Mesothelial cell of epicardium (in vitro differentiated cells): ENCODE data around the gene SUV39H2. TPM values are rescaled to one million over a fixed set of nuclear protein-coding genes. Genes with fewer than 3 reads are reported as not detected.

Experiments used
- DNase-seq, 2 experiments: peaks; one replicate each; pipeline ENCODE4 v3.0.0; 2021; ENCODE audit warnings: low spot score in 2 of 2; ENCODE audit not compliant: unreplicated experiment in 2 of 2
- H3K27ac Mint-ChIP-seq: 2 replicates; pipeline ENCODE4 v1.8.0; 2021; ENCODE audit warnings: mixed read lengths
- H3K27me3 Mint-ChIP-seq: 2 replicates; pipeline ENCODE4 v1.8.0; 2021; ENCODE audit warnings: low read depth, mixed read lengths
- H3K36me3 Mint-ChIP-seq: 2 replicates; pipeline ENCODE4 v1.8.0; 2021; ENCODE audit warnings: mixed read lengths
- H3K4me1 Mint-ChIP-seq: 2 replicates; pipeline ENCODE4 v1.8.0; 2021; ENCODE audit warnings: mixed read lengths
- H3K4me3 Mint-ChIP-seq: 2 replicates; pipeline ENCODE4 v1.8.0; 2021; ENCODE audit warnings: mild to moderate bottlenecking, moderate library complexity, mixed read lengths
- H3K9me3 Mint-ChIP-seq: 2 replicates; pipeline ENCODE4 v1.8.0; 2021; ENCODE audit warnings: mixed read lengths
- total RNA-seq: library from RNA; stranded (reverse); gene quantifications from 3 replicates; pipeline ENCODE4 v1.2.1, GENCODE V29; 2021
- TF ChIP-seq, protein P1 (sequence below): fragments of 200-600 bp; sonication (generic); IDR thresholded peaks from one replicate; pipeline ENCODE4 v1.5.0; 2021; ENCODE audit warnings: antibody characterized with exemption; ENCODE audit not compliant: unreplicated experiment

SUV39H2 gene, protein sequence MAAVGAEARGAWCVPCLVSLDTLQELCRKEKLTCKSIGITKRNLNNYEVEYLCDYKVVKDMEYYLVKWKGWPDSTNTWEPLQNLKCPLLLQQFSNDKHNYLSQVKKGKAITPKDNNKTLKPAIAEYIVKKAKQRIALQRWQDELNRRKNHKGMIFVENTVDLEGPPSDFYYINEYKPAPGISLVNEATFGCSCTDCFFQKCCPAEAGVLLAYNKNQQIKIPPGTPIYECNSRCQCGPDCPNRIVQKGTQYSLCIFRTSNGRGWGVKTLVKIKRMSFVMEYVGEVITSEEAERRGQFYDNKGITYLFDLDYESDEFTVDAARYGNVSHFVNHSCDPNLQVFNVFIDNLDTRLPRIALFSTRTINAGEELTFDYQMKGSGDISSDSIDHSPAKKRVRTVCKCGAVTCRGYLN
- 24.3 to 25.8 TPM (median 24.7 TPM) in 3 replicates for total RNA-seq

DNA sequence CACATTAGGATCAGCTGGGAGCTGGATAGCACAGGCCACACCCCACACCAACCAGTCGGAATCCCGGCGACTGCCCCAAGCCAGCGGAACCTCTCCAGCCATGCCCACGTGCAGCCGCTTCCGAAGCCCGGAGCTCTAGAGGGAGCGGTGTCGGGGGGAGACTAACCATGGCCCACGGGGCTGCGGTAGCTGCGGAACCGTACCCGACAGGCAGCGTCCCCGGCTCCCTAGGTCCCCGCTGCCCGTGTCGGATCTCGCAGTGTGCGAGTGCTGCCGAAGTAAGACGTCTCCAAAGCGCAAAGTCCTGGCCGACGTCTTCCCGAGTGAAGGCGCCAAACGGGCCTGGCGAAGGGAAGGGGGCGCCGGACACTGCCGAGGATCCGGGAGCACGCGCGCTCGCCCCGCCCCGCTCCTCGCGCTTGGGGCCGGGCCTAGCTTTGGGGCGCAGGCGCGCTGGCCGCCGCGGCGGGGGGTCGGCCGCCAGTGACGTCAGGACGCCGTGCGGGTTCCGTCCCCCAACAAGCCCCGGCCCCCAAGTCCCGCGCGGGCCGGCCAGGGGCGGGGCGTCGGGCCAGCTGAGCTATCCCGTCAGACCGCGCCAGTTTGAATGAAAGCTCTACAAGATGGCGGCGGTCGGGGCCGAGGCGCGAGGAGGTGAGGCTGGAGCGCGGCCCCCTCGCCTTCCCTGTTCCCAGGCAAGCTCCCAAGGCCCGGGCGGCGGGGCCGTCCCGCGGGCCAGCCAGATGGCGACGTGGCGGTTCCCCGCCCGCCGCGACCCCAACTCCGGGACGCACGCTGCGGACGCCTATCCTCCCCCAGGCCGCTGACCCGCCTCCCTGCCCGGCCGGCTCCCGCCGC lies at the start of gene SUV39H2:
Gene SUV39H2, plus strand, starts transcription at position 601 of the 858 bp plus-strand sequence. Its CDS starts 23 bp downstream, at position 624.
- Mint-ChIP-seq H3K27ac (peak within 1 kb of the TSS; percentile 97), H3K27me3 (no peaks in the 10 kb centered on the region), H3K9me3 (no peaks in the 10 kb centered on the region), H3K4me1 (peaks cover 31% of the 10 kb centered on the region), H3K4me3 (peak within 1 kb of the TSS; percentile 93), H3K36me3 (no peaks in the 10 kb centered on the region)
- TF ChIP-seq, protein P1, sequence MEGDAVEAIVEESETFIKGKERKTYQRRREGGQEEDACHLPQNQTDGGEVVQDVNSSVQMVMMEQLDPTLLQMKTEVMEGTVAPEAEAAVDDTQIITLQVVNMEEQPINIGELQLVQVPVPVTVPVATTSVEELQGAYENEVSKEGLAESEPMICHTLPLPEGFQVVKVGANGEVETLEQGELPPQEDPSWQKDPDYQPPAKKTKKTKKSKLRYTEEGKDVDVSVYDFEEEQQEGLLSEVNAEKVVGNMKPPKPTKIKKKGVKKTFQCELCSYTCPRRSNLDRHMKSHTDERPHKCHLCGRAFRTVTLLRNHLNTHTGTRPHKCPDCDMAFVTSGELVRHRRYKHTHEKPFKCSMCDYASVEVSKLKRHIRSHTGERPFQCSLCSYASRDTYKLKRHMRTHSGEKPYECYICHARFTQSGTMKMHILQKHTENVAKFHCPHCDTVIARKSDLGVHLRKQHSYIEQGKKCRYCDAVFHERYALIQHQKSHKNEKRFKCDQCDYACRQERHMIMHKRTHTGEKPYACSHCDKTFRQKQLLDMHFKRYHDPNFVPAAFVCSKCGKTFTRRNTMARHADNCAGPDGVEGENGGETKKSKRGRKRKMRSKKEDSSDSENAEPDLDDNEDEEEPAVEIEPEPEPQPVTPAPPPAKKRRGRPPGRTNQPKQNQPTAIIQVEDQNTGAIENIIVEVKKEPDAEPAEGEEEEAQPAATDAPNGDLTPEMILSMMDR = no peak
- DNase-seq = peak; percentile 92 to 97

DNA sequence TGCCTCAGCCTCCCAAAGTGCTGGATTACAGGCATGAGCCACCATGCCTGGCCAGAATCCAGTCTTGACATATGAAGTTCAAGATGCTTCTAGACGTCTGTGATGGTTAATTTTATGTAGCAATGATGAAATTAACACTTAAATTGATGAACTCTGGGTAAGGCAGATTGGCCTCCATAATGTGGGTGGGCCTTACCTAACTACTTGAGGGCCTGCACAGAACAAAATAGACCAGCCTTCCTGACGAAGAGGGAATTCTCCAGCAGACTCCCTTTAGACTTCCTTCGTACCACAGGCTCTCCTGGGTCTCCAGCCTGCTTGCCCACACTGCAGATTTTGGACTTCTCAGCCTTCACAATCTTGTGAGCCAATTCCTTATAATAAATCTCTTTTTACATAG lies 45.6 kb upstream of the SUV39H2 start:
- no peak for DNase-seq
- Mint-ChIP-seq H3K27ac (no peak overlapping the region), H3K4me1 (peaks cover 16% of the 10 kb centered on the region), H3K9me3 (no peaks in the 10 kb centered on the region), H3K36me3 (peaks cover 5% of the 10 kb centered on the region), H3K4me3 (no peak overlapping the region), H3K27me3 (peaks cover 18% of the 10 kb centered on the region)
- TF ChIP-seq, protein P1 = no peak

DNA sequence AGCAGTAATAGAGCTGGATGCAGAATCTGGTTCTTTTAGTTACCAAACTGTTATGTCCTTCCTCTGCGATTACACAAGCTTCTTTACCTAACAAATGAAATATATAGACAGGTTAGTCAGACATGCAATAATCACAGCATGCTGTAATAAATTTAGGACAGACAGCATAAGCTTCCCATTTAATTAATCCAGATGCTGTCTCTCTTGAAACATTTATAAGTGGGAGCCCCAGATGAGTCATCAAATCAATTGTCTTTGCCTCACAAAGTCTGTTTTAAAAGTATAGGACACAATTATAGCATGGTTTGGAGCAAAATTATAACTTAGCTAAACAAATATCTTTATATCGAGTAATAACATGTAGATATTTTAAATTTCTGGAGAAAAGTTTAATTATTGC lies 42.5 kb upstream of the SUV39H2 start:
- Mint-ChIP-seq H3K4me1 (peaks cover 28% of the 10 kb centered on the region), H3K4me3 (no peak overlapping the region), H3K9me3 (no peaks in the 10 kb centered on the region), H3K27ac (peak overlapping the region; percentile 39), H3K27me3 (peaks cover 6% of the 10 kb centered on the region), H3K36me3 (peaks cover 9% of the 10 kb centered on the region)
- TF ChIP-seq, protein P1 = no peak
- no peak for DNase-seq

DNA sequence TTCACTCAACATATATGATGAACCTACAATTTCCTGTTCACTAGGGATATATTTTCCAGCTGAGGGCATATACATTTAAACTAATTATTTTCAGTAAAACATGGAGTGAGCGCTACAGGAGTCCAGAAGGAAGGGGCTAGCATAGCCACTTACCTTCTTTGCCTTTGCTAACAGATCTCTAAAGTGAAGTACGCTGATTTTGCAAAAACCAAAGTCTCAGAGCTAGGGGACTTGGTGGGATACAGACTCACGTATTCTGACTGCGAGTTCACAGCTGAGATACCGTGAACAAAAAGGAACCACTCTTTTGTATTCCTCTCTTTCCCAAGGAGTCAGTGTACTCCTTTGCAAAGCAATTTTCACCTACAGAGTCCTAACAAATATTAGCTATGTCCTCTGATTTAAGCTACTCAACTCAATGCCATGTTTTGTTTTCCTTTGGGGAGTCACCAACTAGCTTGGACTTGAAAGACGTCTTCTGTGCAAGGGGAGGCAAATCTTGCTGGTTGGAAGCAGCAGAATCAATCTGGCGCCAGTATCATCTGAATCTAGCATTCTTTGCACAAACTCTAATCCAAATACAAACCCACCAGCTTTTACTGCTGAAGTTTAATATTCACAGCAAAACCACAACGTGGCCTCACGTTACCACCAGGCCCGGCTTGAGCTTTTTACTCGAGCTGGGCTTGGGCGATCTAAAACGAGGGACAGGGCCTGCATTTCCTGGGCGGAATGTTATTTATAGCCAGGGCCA lies 41.5 kb upstream of the SUV39H2 start:
- Mint-ChIP-seq H3K27me3 (peaks cover 2% of the 10 kb centered on the region), H3K27ac (peak overlapping the region; percentile 99), H3K4me1 (peaks cover 28% of the 10 kb centered on the region), H3K4me3 (peak overlapping the region; percentile 92), H3K9me3 (no peaks in the 10 kb centered on the region), H3K36me3 (peaks cover 16% of the 10 kb centered on the region)
- TF ChIP-seq, protein P1 = no peak
- DNase-seq = no peak
